GM12892 (cell line): ENCODE data around the gene SARM1.

ENCODE experiments used
- DNase-seq: peaks from one replicate; pipeline ENCODE4 v3.0.0; 2011; ENCODE audit not compliant: insufficient read length
- FAIRE-seq: peaks from 2 replicates; lab custom pipeline; 2011; peaks lifted over from hg19 to GRCh38; lab: Jason Lieb, UNC
- POLR2A ChIP-seq: IDR thresholded peaks from 2 replicates; pipeline ENCODE4 v1.6.1; 2011; ENCODE audit warnings: low read depth, low read length, control low read depth
- POLR2AphosphoS5 ChIP-seq: IDR thresholded peaks from 2 replicates; pipeline ENCODE4 v1.6.1; 2011; ENCODE audit warnings: low read depth, low read length, control low read depth
- TAF1 ChIP-seq: IDR thresholded peaks from 2 replicates; pipeline ENCODE4 v1.6.1; 2011; ENCODE audit warnings: low read depth, mild to moderate bottlenecking, control low read depth, low read length, borderline replicate concordance

The SARM1 gene

GRCh38 chr17:28363776-28364650 lies 7.5 kb upstream of the SARM1 start:
- no peak for TF ChIP-seq POLR2A
- TF ChIP-seq POLR2AphosphoS5 = no peak
- TF ChIP-seq TAF1 = no peak
- no peak for FAIRE-seq

GRCh38 chr17:28364665-28365363 lies 6.7 kb upstream of the SARM1 start, which contains the start of gene SEBOX:
Gene SEBOX, minus strand, starts transcription at chr17:28365199. Its CDS starts 48 bp downstream, at chr17:28365151.
- FAIRE-seq (no peak), DNase-seq (no peak)
- peak; percentile 29; the same call in 1 of the 2 replicates for TF ChIP-seq POLR2A
- TF ChIP-seq TAF1 = no peak

More at GRCh38 chr17:28363776-28364650, 7.5 kb upstream of the SARM1 start:
- no peak for DNase-seq

GRCh38 chr17:28365487-28365886 lies 6.0 kb upstream of the SARM1 start:
- no peak for FAIRE-seq
- TF ChIP-seq TAF1 (no peak), POLR2AphosphoS5 (no peak), POLR2A (no peak)
- no peak for DNase-seq

GRCh38 chr17:28366605-28367004 lies 4.9 kb upstream of the SARM1 start:
- no peak for DNase-seq
- TF ChIP-seq POLR2AphosphoS5 = no peak

GRCh38 chr17:28367641-28368305 lies 3.7 kb upstream of the SARM1 start:
- peak; percentile 37; the same call in 1 of the 2 replicates for TF ChIP-seq POLR2AphosphoS5
- TF ChIP-seq POLR2A = no peak
- no peak for TF ChIP-seq TAF1
- FAIRE-seq (no peak), DNase-seq (no peak)

More at GRCh38 chr17:28366605-28367004, 4.9 kb upstream of the SARM1 start:
- no peak for FAIRE-seq

- FAIRE-seq (no peak), DNase-seq (no peak)
- TF ChIP-seq POLR2AphosphoS5 (no peak), TAF1 (no peak), POLR2A (no peak)
Observed at GRCh38 chr17:28368306-28368831, 3.1 kb upstream of the SARM1 start.

GRCh38 chr17:28368915-28369683 lies 2.4 kb upstream of the SARM1 start:
- TF ChIP-seq POLR2A = no peak
- no peak for TF ChIP-seq POLR2AphosphoS5
- no peak for TF ChIP-seq TAF1
- no peak for FAIRE-seq

GRCh38 chr17:28369684-28370034 lies 1.8 kb upstream of the SARM1 start:
- FAIRE-seq (no peak), DNase-seq (no peak)
- no peak for TF ChIP-seq POLR2A
- TF ChIP-seq TAF1 = no peak
- no peak for TF ChIP-seq POLR2AphosphoS5

More at GRCh38 chr17:28368915-28369683, 2.4 kb upstream of the SARM1 start:
- DNase-seq = no peak

- FAIRE-seq = no peak
- no peak for TF ChIP-seq POLR2A
- TF ChIP-seq TAF1 = no peak
- no peak for TF ChIP-seq POLR2AphosphoS5
- DNase-seq = no peak
Observed at GRCh38 chr17:28370035-28370743, 1.3 kb upstream of the SARM1 start, which contains the start of gene VTN. Gene VTN, minus strand, starts transcription at chr17:28370307. Its CDS starts 104 bp downstream, at chr17:28370203.

- DNase-seq = no peak
- FAIRE-seq = no peak
- no peak for TF ChIP-seq POLR2AphosphoS5
- no peak for TF ChIP-seq POLR2A
- no peak for TF ChIP-seq TAF1
Observed at GRCh38 chr17:28370744-28371103, 770 bp upstream of the SARM1 start.
